IMR-90 (cell line): ENCODE measurements around the gene PPHLN1.

Experiments used
- BHLHE40 ChIP-seq: fragments of 150-350 bp; IDR thresholded peaks from 2 replicates; pipeline ENCODE4 v1.6.1; 2016; ENCODE audit warnings: mild to moderate bottlenecking, low read depth, low read length
- CEBPB ChIP-seq: IDR thresholded peaks from 2 replicates; pipeline ENCODE4 v1.6.1; 2012; ENCODE audit warnings: low read depth, low read length, improper control_type of control experiment
- CHD1 ChIP-seq: IDR thresholded peaks from 2 replicates; pipeline ENCODE4 v1.6.1; 2012; ENCODE audit warnings: low read depth, low read length, improper control_type of control experiment
- CTCF ChIP-seq: conservative IDR thresholded peaks from 2 replicates; pipeline ENCODE4 v1.5.1; 2012; ENCODE audit warnings: mild to moderate bottlenecking, low read depth, low read length, improper control_type of control experiment
- MAFK ChIP-seq: IDR thresholded peaks from 2 replicates; pipeline ENCODE4 v1.6.1; 2012; ENCODE audit warnings: low read depth, low read length, improper control_type of control experiment
- MXI1 ChIP-seq: IDR thresholded peaks from 2 replicates; pipeline ENCODE4 v1.6.1; 2012; ENCODE audit warnings: low read depth, mild to moderate bottlenecking, low read length, moderate library complexity, borderline replicate concordance
- NFE2L2 ChIP-seq: fragments of 150-350 bp; IDR thresholded peaks from 2 replicates; pipeline ENCODE4 v1.6.1; 2016; ENCODE audit warnings: low read depth, mild to moderate bottlenecking, low read length
- POLR2A ChIP-seq: IDR thresholded peaks from 2 replicates; pipeline ENCODE4 v1.6.1; 2012; ENCODE audit warnings: mild to moderate bottlenecking, low read depth, low read length
- RAD21 ChIP-seq: IDR thresholded peaks from 2 replicates; pipeline ENCODE4 v1.6.1; 2012; ENCODE audit warnings: low read length, improper control_type of control experiment
- RCOR1 ChIP-seq: IDR thresholded peaks from 2 replicates; pipeline ENCODE4 v1.6.1; 2012; ENCODE audit warnings: mild to moderate bottlenecking, low read length, improper control_type of control experiment; ENCODE audit not compliant: insufficient replicate concordance
- RFX5 ChIP-seq: IDR thresholded peaks from 2 replicates; pipeline ENCODE4 v1.8.0; 2012; ENCODE audit warnings: low read depth, mild to moderate bottlenecking, low read length, moderate library complexity
- SMC3 ChIP-seq: fragments of 150-350 bp; IDR thresholded peaks from 2 replicates; pipeline ENCODE4 v1.6.1; 2016; ENCODE audit warnings: low read depth, mild to moderate bottlenecking, antibody characterized with exemption, low read length, moderate library complexity
- TF ChIP-seq, protein P1 (sequence below): fragments of 150-350 bp; IDR thresholded peaks from 2 replicates; pipeline ENCODE4 v1.6.1; 2017; ENCODE audit warnings: mild to moderate bottlenecking, antibody characterized with exemption, low read length, low read depth

- TF ChIP-seq POLR2A = no peak
- no peak for TF ChIP-seq MXI1
- TF ChIP-seq CTCF = no peak
- TF ChIP-seq NFE2L2 = no peak
- TF ChIP-seq RAD21 = no peak
- no peak for TF ChIP-seq RFX5
- no peak for TF ChIP-seq BHLHE40
- TF ChIP-seq MAFK = no peak
- TF ChIP-seq SMC3 = no peak
- TF ChIP-seq CEBPB = no peak
- TF ChIP-seq, protein P1, sequence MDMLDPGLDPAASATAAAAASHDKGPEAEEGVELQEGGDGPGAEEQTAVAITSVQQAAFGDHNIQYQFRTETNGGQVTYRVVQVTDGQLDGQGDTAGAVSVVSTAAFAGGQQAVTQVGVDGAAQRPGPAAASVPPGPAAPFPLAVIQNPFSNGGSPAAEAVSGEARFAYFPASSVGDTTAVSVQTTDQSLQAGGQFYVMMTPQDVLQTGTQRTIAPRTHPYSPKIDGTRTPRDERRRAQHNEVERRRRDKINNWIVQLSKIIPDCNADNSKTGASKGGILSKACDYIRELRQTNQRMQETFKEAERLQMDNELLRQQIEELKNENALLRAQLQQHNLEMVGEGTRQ = no peak
- TF ChIP-seq CHD1 = no peak
- no peak for TF ChIP-seq RCOR1
Measured at GRCh38 chr12:42468341-42468821, 142.4 kb downstream of the PPHLN1 start.
